ENCODE measurements around the gene OCRL. TPM values are rescaled to one million over a fixed set of nuclear protein-coding genes. Genes with fewer than 3 reads are reported as not detected.
A peak's percentile ranks its signal among the peaks of the same experiment; 100 is the strongest.

OCRL gene
- total RNA-seq, 1 experiment from 2014 or later, result 25.4 TPM

GRCh38 chrX:129599996-129600395 is 59.9 kb downstream of the OCRL start:
- TF ChIP-seq CTCF (conservative IDR thresholded peaks at IDR 0.05; ENCODE audit: low read depth, low read length) (no peak), EZH2 (IDR thresholded peaks at IDR 0.05; ENCODE audit: borderline replicate concordance, low read depth, low read length, poor library complexity, severe bottlenecking) (no peak)
- Histone ChIP-seq H3K4me1 (ENCODE audit: insufficient read depth, low read length, poor library complexity, severe bottlenecking) (no peaks in the 10 kb centered on the region), H3K27ac (ENCODE audit: low read depth, low read length, poor library complexity, severe bottlenecking) (no peak overlapping the region), H3K4me3 (ENCODE audit: low read depth, low read length, poor library complexity, severe bottlenecking) (no peak overlapping the region), H3K27me3 (replicated peaks; ENCODE audit: insufficient read depth, low read depth, low read length, poor library complexity) (no peaks in the 10 kb centered on the region), H3K9me3 (ENCODE audit: low read depth, low read length, poor library complexity, severe bottlenecking) (no peaks in the 10 kb centered on the region), H3K36me3 (ENCODE audit: insufficient read depth, low read length, poor library complexity, severe bottlenecking) (no peaks in the 10 kb centered on the region)
- BruUV-seq (replicated peaks), result no TSS peak
- DNase-seq (ENCODE audit: low spot score), result no peak
- POLR2A ChIA-PET (ENCODE audit: low non-redundant PET), result no interaction called here
- intact Hi-C loops (cut with micrococcal nuclease; ENCODE audit: unreplicated experiment), result loop anchor here (10.0 kb wide), 1 partner anchor 595 kb away; no protein-coding TSS in a partner anchor
- CTCF ChIA-PET, result no interaction called here

- no TSS peak for BruUV-seq (replicated peaks)
- peak; percentile 38 for DNase-seq (ENCODE audit: low spot score)
- H3K27me3 ChIP-seq (replicated peaks; ENCODE audit: insufficient read depth, low read depth, low read length, poor library complexity), result no peaks in the 10 kb centered on the region
- H3K9me3 ChIP-seq (ENCODE audit: low read depth, low read length, poor library complexity, severe bottlenecking), result no peaks in the 10 kb centered on the region
- ChIA-PET POLR2A (ENCODE audit: low non-redundant PET) (no interaction called here), CTCF (no interaction called here)
- no peaks in the 10 kb centered on the region for H3K36me3 ChIP-seq (ENCODE audit: insufficient read depth, low read length, poor library complexity, severe bottlenecking)
- no peak overlapping the region for H3K4me3 ChIP-seq (ENCODE audit: low read depth, low read length, poor library complexity, severe bottlenecking)
- H3K27ac ChIP-seq (ENCODE audit: low read depth, low read length, poor library complexity, severe bottlenecking), result no peak overlapping the region
- TF ChIP-seq EZH2 (IDR thresholded peaks at IDR 0.05; ENCODE audit: borderline replicate concordance, low read depth, low read length, poor library complexity, severe bottlenecking), result no peak
- peak; percentile 74 for TF ChIP-seq CTCF (conservative IDR thresholded peaks at IDR 0.05; ENCODE audit: low read depth, low read length)
- intact Hi-C loops (cut with micrococcal nuclease; ENCODE audit: unreplicated experiment), result loop anchor here (10.0 kb wide), 1 partner anchor 594 kb away; no protein-coding TSS in a partner anchor
- no peaks in the 10 kb centered on the region for H3K4me1 ChIP-seq (ENCODE audit: insufficient read depth, low read length, poor library complexity, severe bottlenecking)
These were observed 60.9 kb downstream of the OCRL start for GRCh38 chrX:129600981-129601424.

- POLR2A ChIA-PET (ENCODE audit: low non-redundant PET), result no interaction called here
- CTCF ChIA-PET, result no interaction called here
- no TSS peak for BruUV-seq (replicated peaks)
- no peak overlapping the region for H3K4me3 ChIP-seq (ENCODE audit: low read depth, low read length, poor library complexity, severe bottlenecking)
- H3K27ac ChIP-seq (ENCODE audit: low read depth, low read length, poor library complexity, severe bottlenecking), result peak overlapping the region; percentile 55
- no peaks in the 10 kb centered on the region for H3K27me3 ChIP-seq (replicated peaks; ENCODE audit: insufficient read depth, low read depth, low read length, poor library complexity)
- peak; percentile 79 for DNase-seq (ENCODE audit: low spot score)
- no peaks in the 10 kb centered on the region for H3K36me3 ChIP-seq (ENCODE audit: insufficient read depth, low read length, poor library complexity, severe bottlenecking)
- H3K9me3 ChIP-seq (ENCODE audit: low read depth, low read length, poor library complexity, severe bottlenecking), result no peaks in the 10 kb centered on the region
- peak; percentile 78 for TF ChIP-seq CTCF (conservative IDR thresholded peaks at IDR 0.05; ENCODE audit: low read depth, low read length)
- no peak for TF ChIP-seq EZH2 (IDR thresholded peaks at IDR 0.05; ENCODE audit: borderline replicate concordance, low read depth, low read length, poor library complexity, severe bottlenecking)
- intact Hi-C loops (cut with micrococcal nuclease; ENCODE audit: unreplicated experiment), result loop anchor here (1.0 to 10.0 kb wide), 6 partner anchors 122 to 1310 kb away; partner anchors contain the start of gene UTP14A
- H3K4me1 ChIP-seq (ENCODE audit: insufficient read depth, low read length, poor library complexity, severe bottlenecking), result peaks cover 5% of the 10 kb centered on the region
These were observed 66.9 kb downstream of the OCRL start for GRCh38 chrX:129606918-129607317.
